Kidney epithelial cell (primary cell): Measurements from ENCODE around the gene STXBP6. TPM values are rescaled to one million over a fixed set of nuclear protein-coding genes. Genes with fewer than 3 reads are reported as not detected.

ENCODE experiments used
- DNase-seq: peaks from one replicate; pipeline ENCODE4 v3.0.0-alpha.2; 2010; ENCODE audit warnings: low read depth
- H3K27me3 ChIP-seq: 2 replicates; pipeline ENCODE4 v1.6.0; 2011; ENCODE audit warnings: low read length; ENCODE audit not compliant: control insufficient read depth, insufficient read depth
- H3K36me3 ChIP-seq: 2 replicates; pipeline ENCODE4 v1.5.1; 2011; ENCODE audit warnings: low read length; ENCODE audit not compliant: control insufficient read depth, insufficient read depth
- H3K4me3 ChIP-seq: 2 replicates; pipeline ENCODE4 v1.5.1; 2011; ENCODE audit warnings: low read depth, mild to moderate bottlenecking, control low read depth, low read length
- CTCF ChIP-seq: IDR thresholded peaks from 2 replicates; pipeline ENCODE4 v1.5.1; 2011; ENCODE audit warnings: mild to moderate bottlenecking, moderate library complexity, low read length, control low read depth, inconsistent platforms; ENCODE audit not compliant: insufficient read depth, poor library complexity, severe bottlenecking
- total RNA-seq: library from RNA; depleted of rRNA; stranded (reverse); fragments of >200 nt; gene quantifications from 2 replicates; pipeline ENCODE4 v1.2.3, GENCODE V29; 2015

The STXBP6 gene
- total RNA-seq, 1 donor from 2014 or later: 0.38 TPM

- H3K36me3 ChIP-seq: no peaks in the 10 kb centered on the region
- no peaks in the 10 kb centered on the region for H3K27me3 ChIP-seq
- DNase-seq: no peak
- no peak for TF ChIP-seq CTCF
- H3K4me3 ChIP-seq: no peak overlapping the region
These were observed 155.2 kb downstream of the STXBP6 start for GRCh38 chr14:24894583-24895242.

- H3K27me3 ChIP-seq: no peaks in the 10 kb centered on the region
- no peak for TF ChIP-seq CTCF
- no peak overlapping the region for H3K4me3 ChIP-seq
- H3K36me3 ChIP-seq: no peaks in the 10 kb centered on the region
- DNase-seq: no peak
These were observed 157.4 kb downstream of the STXBP6 start for GRCh38 chr14:24892497-24893051.

GRCh38 chr14:24891987-24892496 is 157.9 kb downstream of the STXBP6 start:
- Histone ChIP-seq H3K27me3 (no peaks in the 10 kb centered on the region), H3K36me3 (no peaks in the 10 kb centered on the region), H3K4me3 (no peak overlapping the region)
- TF ChIP-seq CTCF: no peak
- DNase-seq: no peak

GRCh38 chr14:24890716-24891115 is 159.2 kb downstream of the STXBP6 start:
- Histone ChIP-seq H3K4me3 (no peak overlapping the region), H3K27me3 (no peaks in the 10 kb centered on the region), H3K36me3 (no peaks in the 10 kb centered on the region)
- TF ChIP-seq CTCF: no peak
- DNase-seq: no peak

GRCh38 chr14:24889843-24890242 is 160.1 kb downstream of the STXBP6 start:
- no peak for TF ChIP-seq CTCF
- DNase-seq: no peak
- H3K36me3 ChIP-seq: no peaks in the 10 kb centered on the region
- H3K27me3 ChIP-seq: no peaks in the 10 kb centered on the region
- no peak overlapping the region for H3K4me3 ChIP-seq

GRCh38 chr14:24888532-24888931 is 161.4 kb downstream of the STXBP6 start:
- H3K27me3 ChIP-seq: no peaks in the 10 kb centered on the region
- H3K4me3 ChIP-seq: no peak overlapping the region
- no peak for DNase-seq
- no peaks in the 10 kb centered on the region for H3K36me3 ChIP-seq
- no peak for TF ChIP-seq CTCF
